Mammary epithelial cell (primary cell): Measurements from ENCODE around the gene CDH24.
"Not testable (repeated sequence)": the region's sequence is repeated elsewhere in the genome, so short reads cannot be mapped to it uniquely, and the experiment has no call there.

Experiments
- EZH2 ChIP-seq: IDR thresholded peaks from 2 replicates; pipeline ENCODE4 v1.6.1; 2012; ENCODE audit warnings: low read length, inconsistent platforms, borderline replicate concordance
- TF ChIP-seq, protein P1 (sequence below), 2 donors: IDR thresholded peaks in 1 of 2; conservative IDR thresholded peaks in 1 of 2; 2 replicates each; pipeline ENCODE4 v1.5.1; 2011 to 2012; ENCODE audit warnings: inconsistent platforms in 2 of 2, low read length in 2 of 2, mild to moderate bottlenecking in 2 of 2, control low read depth in 1 of 2, low read depth in 1 of 2; ENCODE audit not compliant: insufficient read depth in 1 of 2; ENCODE audit errors: extremely low read depth in 1 of 2

DNA sequence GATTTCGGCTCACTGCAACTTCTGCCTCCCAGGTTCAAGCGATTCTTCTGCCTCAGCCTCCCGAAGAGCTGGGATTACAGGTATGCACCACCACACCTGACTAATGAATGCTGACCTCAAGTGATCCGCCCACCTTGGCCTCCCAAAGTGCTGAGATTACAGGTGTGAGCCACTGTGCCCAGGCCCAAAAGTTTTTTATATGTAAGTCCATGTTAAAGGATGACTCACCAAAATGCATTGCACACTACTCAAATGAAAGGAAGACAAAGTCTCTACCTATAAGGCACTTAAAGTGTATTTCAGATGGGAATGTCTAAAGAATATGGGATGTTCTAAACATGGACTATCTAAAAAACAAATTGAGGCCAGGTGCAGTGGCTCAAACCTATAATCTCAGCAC, 53.0 kb downstream of the CDH24 start:
- TF ChIP-seq, protein P1, sequence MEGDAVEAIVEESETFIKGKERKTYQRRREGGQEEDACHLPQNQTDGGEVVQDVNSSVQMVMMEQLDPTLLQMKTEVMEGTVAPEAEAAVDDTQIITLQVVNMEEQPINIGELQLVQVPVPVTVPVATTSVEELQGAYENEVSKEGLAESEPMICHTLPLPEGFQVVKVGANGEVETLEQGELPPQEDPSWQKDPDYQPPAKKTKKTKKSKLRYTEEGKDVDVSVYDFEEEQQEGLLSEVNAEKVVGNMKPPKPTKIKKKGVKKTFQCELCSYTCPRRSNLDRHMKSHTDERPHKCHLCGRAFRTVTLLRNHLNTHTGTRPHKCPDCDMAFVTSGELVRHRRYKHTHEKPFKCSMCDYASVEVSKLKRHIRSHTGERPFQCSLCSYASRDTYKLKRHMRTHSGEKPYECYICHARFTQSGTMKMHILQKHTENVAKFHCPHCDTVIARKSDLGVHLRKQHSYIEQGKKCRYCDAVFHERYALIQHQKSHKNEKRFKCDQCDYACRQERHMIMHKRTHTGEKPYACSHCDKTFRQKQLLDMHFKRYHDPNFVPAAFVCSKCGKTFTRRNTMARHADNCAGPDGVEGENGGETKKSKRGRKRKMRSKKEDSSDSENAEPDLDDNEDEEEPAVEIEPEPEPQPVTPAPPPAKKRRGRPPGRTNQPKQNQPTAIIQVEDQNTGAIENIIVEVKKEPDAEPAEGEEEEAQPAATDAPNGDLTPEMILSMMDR (conservative IDR thresholded peaks at IDR 0.05 in 1 of 2, IDR thresholded peaks at IDR 0.05 in 1 of 2; ENCODE audit: extremely low read depth in 1 of 2, insufficient read depth in 1 of 2, low read depth in 1 of 2, low read length in 2 of 2), result not testable (repeated sequence)
- not testable (repeated sequence) for TF ChIP-seq EZH2
